ENCODE measurements around the gene HEXA.

DNA sequence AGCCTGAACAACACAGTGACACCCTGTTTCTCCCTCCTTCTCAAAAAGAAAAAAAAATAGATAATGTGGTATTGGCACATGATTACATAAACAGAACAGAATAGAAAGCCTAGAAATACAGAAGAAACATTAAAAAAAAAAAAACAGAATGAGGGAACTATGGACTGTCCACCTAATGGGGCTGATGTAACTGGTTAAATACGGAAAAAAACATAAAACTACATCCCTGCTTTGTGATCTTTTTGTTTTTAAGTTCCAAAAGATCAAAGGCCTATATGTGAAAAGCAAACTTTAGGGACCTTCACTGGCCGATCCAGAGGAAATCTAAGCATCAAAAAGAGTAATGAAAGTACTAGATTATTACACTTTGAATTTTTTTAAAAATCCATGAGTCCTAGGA is 39.5 kb upstream of the HEXA start:
- TF ChIP-seq, protein P1, sequence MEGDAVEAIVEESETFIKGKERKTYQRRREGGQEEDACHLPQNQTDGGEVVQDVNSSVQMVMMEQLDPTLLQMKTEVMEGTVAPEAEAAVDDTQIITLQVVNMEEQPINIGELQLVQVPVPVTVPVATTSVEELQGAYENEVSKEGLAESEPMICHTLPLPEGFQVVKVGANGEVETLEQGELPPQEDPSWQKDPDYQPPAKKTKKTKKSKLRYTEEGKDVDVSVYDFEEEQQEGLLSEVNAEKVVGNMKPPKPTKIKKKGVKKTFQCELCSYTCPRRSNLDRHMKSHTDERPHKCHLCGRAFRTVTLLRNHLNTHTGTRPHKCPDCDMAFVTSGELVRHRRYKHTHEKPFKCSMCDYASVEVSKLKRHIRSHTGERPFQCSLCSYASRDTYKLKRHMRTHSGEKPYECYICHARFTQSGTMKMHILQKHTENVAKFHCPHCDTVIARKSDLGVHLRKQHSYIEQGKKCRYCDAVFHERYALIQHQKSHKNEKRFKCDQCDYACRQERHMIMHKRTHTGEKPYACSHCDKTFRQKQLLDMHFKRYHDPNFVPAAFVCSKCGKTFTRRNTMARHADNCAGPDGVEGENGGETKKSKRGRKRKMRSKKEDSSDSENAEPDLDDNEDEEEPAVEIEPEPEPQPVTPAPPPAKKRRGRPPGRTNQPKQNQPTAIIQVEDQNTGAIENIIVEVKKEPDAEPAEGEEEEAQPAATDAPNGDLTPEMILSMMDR (IDR thresholded peaks at IDR 0.05), result no peak
- no peak for TF ChIP-seq POLR2AphosphoS5 (IDR thresholded peaks at IDR 0.05)
